ENCODE results near the gene INSIG2. TPM values are rescaled to one million over a fixed set of nuclear protein-coding genes. Genes with fewer than 3 reads are reported as not detected.

The INSIG2 gene
- total RNA-seq: 6.8 TPM

GRCh38 chr2:118088051-118089024 is at the start of gene INSIG2:
Gene INSIG2 (plus strand): TSS chr2:118088471. CDS start chr2:118096557, 8,086 bp downstream.
- ATAC-seq: peak; percentile 98

GRCh38 chr2:118040891-118041290 is 47.4 kb upstream of the INSIG2 start:
- ATAC-seq: no peak

DNA sequence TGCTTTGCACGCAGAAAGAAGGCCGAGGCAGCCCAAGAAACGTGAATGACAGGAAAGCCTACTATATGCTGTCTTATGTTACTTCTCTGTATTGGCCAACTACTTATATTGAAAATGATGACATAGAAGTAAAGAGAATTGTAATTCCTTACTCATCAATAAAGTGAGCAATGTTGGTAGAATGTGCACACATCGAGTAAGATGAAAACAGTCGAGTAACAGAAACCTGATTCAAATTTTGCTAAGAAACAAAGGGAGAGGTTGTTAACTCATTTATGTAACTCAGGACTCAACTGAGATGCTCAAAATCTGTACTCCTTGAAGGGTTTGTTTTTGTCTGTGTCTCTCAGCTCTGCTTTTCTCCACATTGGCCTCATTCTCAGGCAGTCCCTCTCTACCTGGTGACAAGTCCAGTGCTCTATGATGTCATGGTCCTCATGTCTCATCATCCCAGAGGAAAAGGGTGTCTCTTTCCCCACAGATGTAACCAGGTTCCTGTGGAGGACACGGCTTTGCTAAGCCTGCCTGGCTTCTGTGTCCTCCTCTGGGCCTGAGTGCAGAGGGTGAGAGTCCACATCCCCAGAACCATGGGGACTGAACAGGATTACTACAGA is 44.1 kb upstream of the INSIG2 start:
- no peak for ATAC-seq

- no peak for ATAC-seq
Observed at GRCh38 chr2:118044854-118045253, 43.4 kb upstream of the INSIG2 start.

- no peak for ATAC-seq
Observed at GRCh38 chr2:118045286-118045685, 43.0 kb upstream of the INSIG2 start.

GRCh38 chr2:118046634-118047210 is 41.5 kb upstream of the INSIG2 start:
- ATAC-seq: no peak

DNA sequence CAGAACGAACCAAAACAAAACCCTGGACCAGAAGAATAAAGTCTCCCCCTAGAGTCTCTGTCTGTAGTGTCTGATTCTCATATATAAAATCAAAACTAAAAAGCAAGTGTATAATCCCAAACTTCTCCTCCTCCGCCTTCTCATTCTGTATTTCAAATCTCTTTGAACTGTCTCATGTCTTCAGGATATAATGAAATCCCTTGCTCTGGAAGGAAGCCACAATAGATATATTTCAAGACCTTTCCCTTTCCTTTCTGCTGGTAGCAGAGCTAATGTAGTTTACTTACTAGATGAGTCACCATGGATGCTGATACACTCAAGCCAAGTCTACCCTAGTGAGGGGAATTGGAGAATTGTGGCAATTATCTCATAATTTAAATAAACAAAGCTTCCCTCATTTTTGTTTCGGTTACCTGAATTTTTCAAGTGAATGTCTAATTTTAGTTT is 40.9 kb upstream of the INSIG2 start:
- no peak for ATAC-seq

DNA sequence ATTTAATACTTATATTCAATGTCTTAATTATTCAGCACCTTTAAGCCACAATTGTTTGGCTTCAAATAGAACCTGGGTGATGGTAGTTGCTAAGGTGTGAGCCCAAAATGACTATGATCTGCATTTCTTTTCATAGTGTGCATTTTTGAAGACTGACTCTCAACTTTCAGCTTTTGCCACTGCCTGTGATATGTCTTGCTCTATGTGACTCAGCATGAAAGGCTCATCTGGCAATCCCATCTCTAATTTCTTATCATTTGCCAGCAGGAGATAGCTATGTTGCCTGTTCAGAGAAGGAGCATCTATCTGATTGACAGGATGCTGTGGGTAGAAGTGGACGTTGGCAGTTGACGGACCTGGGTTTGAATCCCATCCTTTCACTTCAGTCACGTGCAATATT is 39.9 kb upstream of the INSIG2 start:
- no peak for ATAC-seq

DNA sequence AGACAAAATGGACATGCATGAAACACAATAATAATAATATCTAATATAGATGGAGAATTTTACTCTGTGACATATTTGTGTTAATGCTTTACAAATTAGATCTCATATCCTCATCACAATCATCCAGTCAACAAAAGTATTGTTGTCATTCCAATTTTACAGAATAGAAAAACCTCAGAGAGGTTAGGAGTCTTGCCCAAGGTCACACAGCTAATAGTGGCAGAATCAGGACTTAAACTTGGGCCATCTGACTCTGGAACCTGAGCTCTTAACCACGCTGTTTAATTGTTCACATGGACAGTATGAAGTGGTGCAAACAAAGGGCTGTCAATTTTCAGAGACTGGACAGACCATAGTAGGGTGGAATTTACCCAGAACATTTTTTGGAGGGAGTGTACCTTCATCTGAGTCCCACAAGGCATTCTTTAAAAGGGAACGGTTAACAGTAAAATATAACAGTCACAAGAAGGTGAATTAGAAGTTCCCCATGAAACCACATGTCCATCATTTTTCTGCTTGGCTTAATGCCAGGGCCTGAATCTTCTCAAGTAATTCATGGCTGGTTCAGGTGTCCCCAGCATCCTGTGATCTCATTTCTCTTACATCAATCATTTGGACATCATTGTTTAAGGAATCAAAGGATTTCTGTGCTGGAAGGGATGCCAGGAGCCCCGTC is 39.0 kb upstream of the INSIG2 start:
- ATAC-seq: no peak

GRCh38 chr2:118049816-118050140 is 38.5 kb upstream of the INSIG2 start:
- ATAC-seq: no peak

- no peak for ATAC-seq
Observed at GRCh38 chr2:118050386-118050785, 37.9 kb upstream of the INSIG2 start.

- ATAC-seq: no peak
Observed at GRCh38 chr2:118050974-118051373, 37.3 kb upstream of the INSIG2 start.

- no peak for ATAC-seq
Observed at GRCh38 chr2:118051826-118052358, 36.4 kb upstream of the INSIG2 start.

- ATAC-seq: no peak
Observed at GRCh38 chr2:118052474-118052873, 35.8 kb upstream of the INSIG2 start.

- ATAC-seq: no peak
Observed at GRCh38 chr2:118053681-118054080, 34.6 kb upstream of the INSIG2 start.

GRCh38 chr2:118054213-118055008 is 33.9 kb upstream of the INSIG2 start:
- ATAC-seq: no peak

DNA sequence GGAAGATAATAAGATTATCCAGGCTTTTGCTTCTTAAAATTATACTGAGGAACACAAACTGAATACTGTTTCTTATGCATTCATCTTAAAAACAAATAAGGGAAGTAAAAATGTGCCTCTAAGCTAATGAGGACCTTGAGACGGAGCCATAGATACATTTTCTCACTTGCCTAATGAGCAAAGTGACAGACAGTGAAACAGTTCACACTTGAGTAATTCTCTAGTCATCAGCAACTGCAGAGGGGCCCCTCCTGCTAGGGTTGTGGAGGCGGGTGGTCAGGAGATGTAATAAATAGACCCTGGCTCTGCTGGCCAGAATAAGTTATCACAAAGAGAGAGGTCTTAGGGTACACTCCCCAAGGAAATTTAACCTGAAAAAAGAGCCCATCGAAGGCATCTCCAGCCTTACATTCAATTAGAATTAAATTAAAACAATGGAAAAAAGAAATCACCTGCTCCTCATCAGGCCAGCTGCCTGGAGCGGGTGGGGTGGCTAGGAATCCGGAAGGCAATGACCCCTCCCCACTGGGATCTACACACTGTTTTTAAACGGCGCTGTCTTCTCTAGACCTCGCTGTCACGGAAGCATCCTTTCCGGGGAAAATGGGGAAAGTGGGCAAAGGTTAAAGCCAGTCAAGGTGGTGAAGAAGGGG is 32.6 kb upstream of the INSIG2 start:
- ATAC-seq: peak; percentile 35

DNA sequence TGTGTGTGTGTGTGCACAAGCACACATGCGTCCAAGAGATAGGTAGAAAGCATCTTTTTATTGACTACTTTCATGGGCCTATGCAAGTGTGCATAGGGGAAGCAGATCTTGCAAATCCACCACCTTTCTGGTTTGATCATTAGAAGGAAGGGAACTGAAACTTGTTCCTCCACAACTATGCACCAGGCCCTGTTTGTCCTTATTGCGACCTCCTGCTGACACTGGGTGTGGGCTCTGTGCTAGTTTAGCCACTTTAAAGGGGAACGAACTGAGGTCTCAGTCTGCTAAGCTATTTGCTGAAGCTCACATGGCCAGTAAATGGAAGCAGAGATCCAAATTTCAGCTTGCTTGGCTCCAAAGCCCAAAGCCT is 32.1 kb upstream of the INSIG2 start:
- ATAC-seq: peak; percentile 70

DNA sequence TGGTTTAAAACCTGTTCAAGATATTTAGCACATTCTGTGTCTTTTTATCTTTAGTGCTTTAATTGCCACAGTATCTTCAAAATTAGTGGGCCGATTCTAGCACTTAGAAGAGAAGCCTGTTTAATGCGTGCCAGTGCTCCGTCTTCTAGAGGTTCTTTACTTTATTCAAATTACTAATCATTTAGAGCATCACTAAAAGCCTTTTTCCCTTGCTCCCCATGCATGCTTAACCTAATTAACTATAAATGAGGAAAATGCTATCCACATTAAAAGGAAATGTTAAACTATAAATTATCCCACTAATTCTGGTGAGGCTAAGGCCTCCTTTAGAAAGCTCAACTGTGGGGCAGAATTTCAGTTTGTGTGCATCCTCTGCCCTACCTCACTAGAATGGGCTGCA is 31.5 kb upstream of the INSIG2 start:
- no peak for ATAC-seq

GRCh38 chr2:118058951-118059350 is 29.3 kb upstream of the INSIG2 start:
- ATAC-seq: no peak

DNA sequence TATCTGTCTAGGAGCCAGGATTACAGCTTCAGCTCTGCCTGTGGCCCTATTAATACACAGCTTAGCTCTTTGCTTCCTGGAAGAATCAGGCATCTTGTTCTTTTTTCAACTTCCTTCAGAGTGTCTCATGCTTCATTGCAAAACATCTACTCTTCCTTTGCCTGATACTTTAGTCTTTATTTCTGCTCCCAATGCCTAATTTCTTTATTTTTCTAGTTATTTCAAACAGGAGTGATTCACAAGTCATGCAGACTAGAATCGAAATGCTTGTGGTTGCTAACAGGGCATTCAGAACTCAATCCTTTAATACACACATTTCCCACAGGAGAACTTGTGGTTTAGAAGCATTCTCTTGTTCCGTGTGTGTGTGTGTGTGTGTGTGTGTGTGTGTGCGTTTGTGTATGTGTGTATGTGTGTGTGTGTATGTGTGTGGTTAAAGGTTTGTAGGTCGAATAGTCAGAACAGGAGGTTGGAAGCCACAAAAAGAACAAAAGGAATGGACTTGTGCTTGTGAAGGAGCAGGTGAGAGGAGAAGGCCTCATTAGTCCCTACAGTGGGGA is 28.3 kb upstream of the INSIG2 start:
- no peak for ATAC-seq

Data from esophagus mucosa (tissue), 1 donor.